ENCODE results near the gene CAPN13. TPM values are rescaled to one million over a fixed set of nuclear protein-coding genes. Genes with fewer than 3 reads are reported as not detected.

CAPN13 gene
- total RNA-seq, 1 donor, result not detected

DNA sequence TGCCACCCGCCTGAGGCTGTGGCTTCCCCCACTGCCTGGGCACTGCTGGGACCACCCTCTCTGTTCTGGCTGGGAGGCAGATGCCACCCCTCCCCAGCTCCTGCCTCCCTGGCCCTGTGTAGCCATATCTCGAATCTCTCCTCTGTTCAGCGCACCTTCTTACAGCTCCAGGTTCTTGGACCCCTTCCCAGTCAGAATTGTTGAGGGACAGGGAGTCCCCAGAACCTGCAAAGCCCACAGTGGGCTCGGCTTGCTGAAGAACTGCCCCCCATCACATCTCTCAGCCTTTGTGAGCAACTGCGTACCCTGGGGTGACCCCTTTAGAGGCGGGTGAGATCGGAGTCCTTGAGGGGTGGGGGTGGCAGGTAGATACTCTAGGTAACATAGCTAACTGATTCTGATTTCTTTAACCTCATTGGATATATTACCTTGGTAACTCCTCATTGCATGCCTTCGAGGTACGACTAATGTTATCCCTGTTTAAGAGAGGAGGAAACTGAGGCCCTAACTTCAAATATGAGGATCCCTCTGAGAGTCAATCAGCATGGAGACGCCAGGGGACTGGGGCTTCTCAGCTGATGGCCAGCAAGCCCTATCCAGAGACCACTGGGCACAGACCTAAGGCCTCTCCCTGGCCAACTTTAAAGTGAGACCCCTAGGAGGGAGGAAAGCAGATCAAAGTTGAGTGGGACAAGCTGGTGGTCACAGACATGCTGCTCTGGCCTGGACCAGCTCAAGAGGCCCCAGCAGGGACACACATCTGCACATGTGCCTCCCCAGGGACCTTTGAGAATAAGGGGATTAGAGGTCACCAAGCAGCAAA lies 101.3 kb downstream of the CAPN13 start:
- Histone ChIP-seq H3K27ac (ENCODE audit: low read depth, low read length) (no peak overlapping the region), H3K36me3 (ENCODE audit: insufficient read depth, low read length) (no peaks in the 10 kb centered on the region), H3K4me1 (ENCODE audit: insufficient read depth, low read length) (no peaks in the 10 kb centered on the region), H3K27me3 (ENCODE audit: insufficient read depth, low read length) (no peaks in the 10 kb centered on the region), H3K79me2 (ENCODE audit: insufficient read depth, low read length) (no peaks in the 10 kb centered on the region), H3K4me2 (ENCODE audit: insufficient read depth, low read length) (no peak overlapping the region), H4K20me1 (ENCODE audit: insufficient read depth, low read length) (no peaks in the 10 kb centered on the region), H3K9me3 (ENCODE audit: low read depth, low read length) (peaks cover 10% of the 10 kb centered on the region), H2AFZ (ENCODE audit: low read length) (no peak overlapping the region), H3K4me3 (ENCODE audit: insufficient read depth, low read length) (no peak overlapping the region)
- TF ChIP-seq, protein P1, sequence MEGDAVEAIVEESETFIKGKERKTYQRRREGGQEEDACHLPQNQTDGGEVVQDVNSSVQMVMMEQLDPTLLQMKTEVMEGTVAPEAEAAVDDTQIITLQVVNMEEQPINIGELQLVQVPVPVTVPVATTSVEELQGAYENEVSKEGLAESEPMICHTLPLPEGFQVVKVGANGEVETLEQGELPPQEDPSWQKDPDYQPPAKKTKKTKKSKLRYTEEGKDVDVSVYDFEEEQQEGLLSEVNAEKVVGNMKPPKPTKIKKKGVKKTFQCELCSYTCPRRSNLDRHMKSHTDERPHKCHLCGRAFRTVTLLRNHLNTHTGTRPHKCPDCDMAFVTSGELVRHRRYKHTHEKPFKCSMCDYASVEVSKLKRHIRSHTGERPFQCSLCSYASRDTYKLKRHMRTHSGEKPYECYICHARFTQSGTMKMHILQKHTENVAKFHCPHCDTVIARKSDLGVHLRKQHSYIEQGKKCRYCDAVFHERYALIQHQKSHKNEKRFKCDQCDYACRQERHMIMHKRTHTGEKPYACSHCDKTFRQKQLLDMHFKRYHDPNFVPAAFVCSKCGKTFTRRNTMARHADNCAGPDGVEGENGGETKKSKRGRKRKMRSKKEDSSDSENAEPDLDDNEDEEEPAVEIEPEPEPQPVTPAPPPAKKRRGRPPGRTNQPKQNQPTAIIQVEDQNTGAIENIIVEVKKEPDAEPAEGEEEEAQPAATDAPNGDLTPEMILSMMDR (IDR thresholded peaks at IDR 0.05; ENCODE audit: extremely low read depth, low read depth, low read length), result no peak
- DNase-seq (ENCODE audit: insufficient read length, low spot score, missing footprints), result no peak

DNA sequence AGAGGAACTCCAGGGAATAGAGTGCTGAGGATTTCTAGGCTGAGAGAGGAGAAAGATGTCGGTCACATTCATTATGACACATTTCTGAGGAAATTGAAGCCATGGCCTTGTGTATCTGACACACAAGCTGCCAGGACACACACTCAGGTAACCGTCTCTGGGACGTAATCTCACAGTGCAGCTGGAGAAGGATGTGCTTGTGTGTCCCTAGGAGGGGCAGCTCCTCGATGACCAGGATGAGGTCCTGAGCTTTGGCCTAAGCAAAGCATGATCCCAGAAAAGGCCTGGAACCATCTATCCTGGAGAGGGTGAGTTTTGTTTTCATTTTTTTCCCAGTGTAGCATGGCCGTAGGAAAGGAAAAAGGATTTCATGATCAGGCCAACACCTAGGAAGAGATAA lies 102.2 kb downstream of the CAPN13 start:
- no peak overlapping the region for H2AFZ ChIP-seq (ENCODE audit: low read length)
- DNase-seq (ENCODE audit: insufficient read length, low spot score, missing footprints), result no peak
- H3K27ac ChIP-seq (ENCODE audit: low read depth, low read length), result no peak overlapping the region
- no peaks in the 10 kb centered on the region for H4K20me1 ChIP-seq (ENCODE audit: insufficient read depth, low read length)
- H3K36me3 ChIP-seq (ENCODE audit: insufficient read depth, low read length), result no peaks in the 10 kb centered on the region
- H3K4me1 ChIP-seq (ENCODE audit: insufficient read depth, low read length), result no peaks in the 10 kb centered on the region
- H3K9me3 ChIP-seq (ENCODE audit: low read depth, low read length), result peaks cover 10% of the 10 kb centered on the region
- TF ChIP-seq, protein P1 (IDR thresholded peaks at IDR 0.05; ENCODE audit: extremely low read depth, low read depth, low read length), result no peak
- H3K4me2 ChIP-seq (ENCODE audit: insufficient read depth, low read length), result no peak overlapping the region
- no peak overlapping the region for H3K4me3 ChIP-seq (ENCODE audit: insufficient read depth, low read length)
- no peaks in the 10 kb centered on the region for H3K79me2 ChIP-seq (ENCODE audit: insufficient read depth, low read length)
- no peaks in the 10 kb centered on the region for H3K27me3 ChIP-seq (ENCODE audit: insufficient read depth, low read length)

DNA sequence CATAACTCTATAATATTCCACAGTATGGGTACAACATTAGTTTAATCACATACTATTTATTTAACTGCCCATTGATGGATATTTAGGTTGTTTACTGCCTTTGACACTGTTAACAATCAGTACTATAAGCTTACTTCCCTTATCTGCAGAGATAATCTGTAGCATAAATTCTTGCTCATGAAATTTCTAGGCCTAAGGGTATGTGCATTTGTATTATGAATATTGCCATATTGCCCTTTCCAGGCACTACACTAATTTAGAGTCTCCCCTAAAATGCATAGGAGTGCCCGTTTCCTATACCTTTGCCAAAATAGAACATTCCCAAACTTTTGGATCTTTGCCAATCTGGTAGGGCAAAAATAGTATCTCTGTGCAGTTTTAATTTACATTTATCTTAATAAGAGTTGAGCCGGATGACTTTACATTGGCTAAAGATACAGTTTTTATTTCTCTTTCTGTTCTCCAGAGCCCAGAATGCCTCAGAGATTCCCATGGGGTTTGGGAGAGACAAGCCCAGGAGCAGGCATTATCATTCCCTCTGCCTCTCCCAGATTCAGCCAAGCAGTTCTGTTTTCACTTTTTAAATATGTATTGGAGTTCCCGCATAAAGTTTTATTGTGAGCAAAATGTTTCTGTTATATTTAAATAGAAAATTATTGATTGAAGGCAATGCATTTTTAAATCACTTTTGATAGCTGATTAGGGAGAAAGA lies 102.8 kb downstream of the CAPN13 start:
- no peaks in the 10 kb centered on the region for H3K36me3 ChIP-seq (ENCODE audit: insufficient read depth, low read length)
- H2AFZ ChIP-seq (ENCODE audit: low read length), result no peak overlapping the region
- H3K27ac ChIP-seq (ENCODE audit: low read depth, low read length), result no peak overlapping the region
- H3K4me3 ChIP-seq (ENCODE audit: insufficient read depth, low read length), result no peak overlapping the region
- no peaks in the 10 kb centered on the region for H3K79me2 ChIP-seq (ENCODE audit: insufficient read depth, low read length)
- TF ChIP-seq, protein P1 (IDR thresholded peaks at IDR 0.05; ENCODE audit: extremely low read depth, low read depth, low read length), result no peak
- H4K20me1 ChIP-seq (ENCODE audit: insufficient read depth, low read length), result no peaks in the 10 kb centered on the region
- no peaks in the 10 kb centered on the region for H3K4me1 ChIP-seq (ENCODE audit: insufficient read depth, low read length)
- H3K9me3 ChIP-seq (ENCODE audit: low read depth, low read length), result peaks cover 10% of the 10 kb centered on the region
- DNase-seq (ENCODE audit: insufficient read length, low spot score, missing footprints), result no peak
- no peak overlapping the region for H3K4me2 ChIP-seq (ENCODE audit: insufficient read depth, low read length)
- H3K27me3 ChIP-seq (ENCODE audit: insufficient read depth, low read length), result no peaks in the 10 kb centered on the region

DNA sequence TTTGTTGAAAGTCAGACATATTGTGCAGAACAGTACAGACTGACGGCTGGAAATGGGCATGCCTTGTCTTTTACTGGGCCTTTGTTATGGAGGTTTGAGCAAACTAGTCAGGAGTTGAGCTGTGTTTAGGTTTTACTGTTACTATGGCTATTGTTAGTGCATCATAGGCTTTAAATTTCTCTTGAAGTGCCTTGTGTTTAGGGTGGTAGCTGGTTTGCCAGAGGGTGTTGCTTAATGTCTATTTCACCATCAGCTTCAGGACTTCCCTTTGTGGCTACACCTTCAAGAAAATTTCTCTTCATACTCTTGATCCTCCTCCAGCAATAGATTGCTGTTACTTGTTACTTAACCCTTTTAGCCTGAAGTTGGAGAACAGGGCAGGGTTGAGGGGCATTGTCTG lies 104.6 kb downstream of the CAPN13 start:
- no peaks in the 10 kb centered on the region for H3K79me2 ChIP-seq (ENCODE audit: insufficient read depth, low read length)
- no peaks in the 10 kb centered on the region for H3K27me3 ChIP-seq (ENCODE audit: insufficient read depth, low read length)
- H2AFZ ChIP-seq (ENCODE audit: low read length), result no peak overlapping the region
- H3K9me3 ChIP-seq (ENCODE audit: low read depth, low read length), result peaks cover 10% of the 10 kb centered on the region
- TF ChIP-seq, protein P1 (IDR thresholded peaks at IDR 0.05; ENCODE audit: extremely low read depth, low read depth, low read length), result no peak
- H3K4me1 ChIP-seq (ENCODE audit: insufficient read depth, low read length), result no peaks in the 10 kb centered on the region
- no peak overlapping the region for H3K4me3 ChIP-seq (ENCODE audit: insufficient read depth, low read length)
- no peaks in the 10 kb centered on the region for H3K36me3 ChIP-seq (ENCODE audit: insufficient read depth, low read length)
- no peak for DNase-seq (ENCODE audit: insufficient read length, low spot score, missing footprints)
- H3K27ac ChIP-seq (ENCODE audit: low read depth, low read length), result no peak overlapping the region
- no peaks in the 10 kb centered on the region for H4K20me1 ChIP-seq (ENCODE audit: insufficient read depth, low read length)
- no peak overlapping the region for H3K4me2 ChIP-seq (ENCODE audit: insufficient read depth, low read length)

Measured in osteoblast (primary cell).